NT2/D1 (cell line): ENCODE data around the gene OR1L6.

Source experiments
- DNase-seq: peaks from one replicate; pipeline ENCODE4 v3.0.0-alpha.2; 2011; ENCODE audit warnings: low read depth, low spot score
- H3K27me3 ChIP-seq: 2 replicates; pipeline ENCODE4 v1.6.0; 2011; ENCODE audit warnings: mild to moderate bottlenecking; ENCODE audit not compliant: insufficient read length, insufficient read depth
- H3K36me3 ChIP-seq: 2 replicates; pipeline ENCODE4 v1.6.1; 2011; ENCODE audit warnings: mild to moderate bottlenecking, low read length, mixed read lengths; ENCODE audit not compliant: insufficient read depth, insufficient read length
- H3K4me1 ChIP-seq: 2 replicates; pipeline ENCODE4 v1.5.1; 2011; ENCODE audit not compliant: insufficient read depth, insufficient read length
- H3K4me3 ChIP-seq: 2 replicates; pipeline ENCODE4 v1.5.1; 2011; ENCODE audit warnings: low read depth; ENCODE audit not compliant: insufficient read length
- H3K9ac ChIP-seq: 2 replicates; pipeline ENCODE4 v1.6.0; 2011; ENCODE audit warnings: low read depth; ENCODE audit not compliant: insufficient read length
- H3K9me3 ChIP-seq: 2 replicates; pipeline ENCODE4 v1.5.1; 2011; ENCODE audit warnings: mild to moderate bottlenecking, low read length; ENCODE audit not compliant: insufficient read depth
- SUZ12 ChIP-seq: IDR thresholded peaks from 2 replicates; pipeline ENCODE4 v1.6.1; 2011; ENCODE audit not compliant: insufficient read length, insufficient read depth; ENCODE audit errors: extremely low read depth
- YY1 ChIP-seq: IDR thresholded peaks from 2 replicates; pipeline ENCODE4 v1.6.1; 2011; ENCODE audit not compliant: insufficient read length, insufficient read depth
- ZNF274 ChIP-seq: IDR thresholded peaks from 2 replicates; pipeline ENCODE4 v1.6.1; 2011; ENCODE audit warnings: mild to moderate bottlenecking, low read depth, low read length

The OR1L6 gene

DNA sequence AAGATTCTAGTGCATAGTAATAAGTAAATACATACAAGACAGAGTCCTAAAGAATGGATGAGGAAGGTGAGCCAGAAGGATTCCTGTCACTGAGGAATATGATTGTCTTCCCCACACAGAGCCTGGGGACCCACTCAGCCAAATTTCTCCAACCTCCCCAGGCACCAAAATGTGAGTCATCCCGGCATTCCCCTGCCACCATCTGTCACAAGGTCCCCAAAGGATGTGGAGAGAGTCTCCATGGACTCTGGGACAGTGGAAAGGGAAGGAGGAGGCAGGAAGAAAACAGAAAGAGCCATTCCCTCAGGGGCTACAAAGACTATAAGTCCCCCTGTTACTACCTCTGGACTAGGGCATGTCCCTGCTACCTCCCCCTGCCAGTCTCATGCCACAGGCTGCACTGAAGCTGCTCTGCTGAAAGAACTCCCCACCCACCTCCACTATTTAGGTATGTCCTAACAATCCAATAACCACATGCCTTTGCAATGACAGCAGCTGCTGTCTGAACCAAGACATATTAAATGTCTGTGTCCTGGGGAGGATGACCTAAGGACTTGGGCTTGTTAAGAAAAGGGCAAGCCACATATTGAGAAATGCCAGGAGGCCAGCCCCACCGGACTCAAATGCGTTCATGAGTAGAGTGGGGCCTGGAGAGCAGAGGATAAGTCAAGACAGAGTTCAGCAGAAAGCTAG, 36.0 kb downstream of the OR1L6 start:
- TF ChIP-seq SUZ12 (no peak), YY1 (no peak), ZNF274 (no peak)
- DNase-seq, result no peak
- H3K36me3 ChIP-seq, result no peaks in the 10 kb centered on the region

GRCh38 chr9:122779181-122779580, 37.1 kb downstream of the OR1L6 start:
- Histone ChIP-seq H3K9me3 (no peaks in the 10 kb centered on the region), H3K27me3 (no peaks in the 10 kb centered on the region), H3K4me3 (no peak overlapping the region), H3K4me1 (no peaks in the 10 kb centered on the region), H3K9ac (no peak overlapping the region), H3K36me3 (no peaks in the 10 kb centered on the region)
- no peak for TF ChIP-seq SUZ12
- no peak for TF ChIP-seq ZNF274
- TF ChIP-seq YY1, result no peak
- no peak for DNase-seq

More for the DNA sequence above, 36.0 kb downstream of the OR1L6 start:
- H3K9me3 ChIP-seq, result no peaks in the 10 kb centered on the region
- H3K9ac ChIP-seq, result no peak overlapping the region
- no peaks in the 10 kb centered on the region for H3K4me1 ChIP-seq
- H3K27me3 ChIP-seq, result no peaks in the 10 kb centered on the region
- no peak overlapping the region for H3K4me3 ChIP-seq

DNA sequence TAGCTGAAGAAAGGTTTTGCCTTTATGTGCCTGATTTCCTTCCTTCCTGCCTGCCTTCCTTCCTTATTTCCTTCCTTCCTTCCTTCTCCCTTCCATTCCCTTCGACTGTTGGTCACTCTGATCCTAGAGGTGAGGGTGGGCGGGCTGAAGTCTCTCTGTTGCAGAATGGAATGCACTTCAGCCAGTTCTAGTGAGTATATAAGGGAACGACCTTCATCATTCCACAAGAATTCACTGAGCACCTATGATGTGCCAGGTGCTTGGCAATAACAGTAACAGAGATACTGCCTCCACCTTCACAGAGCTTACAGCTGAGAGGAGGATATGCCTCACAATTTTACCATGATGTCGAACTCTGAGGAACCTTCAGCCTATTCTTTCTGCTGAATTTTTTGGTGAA, 37.9 kb downstream of the OR1L6 start:
- H3K9ac ChIP-seq, result no peak overlapping the region
- H3K4me3 ChIP-seq, result no peak overlapping the region
- no peaks in the 10 kb centered on the region for H3K4me1 ChIP-seq
- no peaks in the 10 kb centered on the region for H3K36me3 ChIP-seq
- no peak for DNase-seq
- no peaks in the 10 kb centered on the region for H3K27me3 ChIP-seq
- no peak for TF ChIP-seq ZNF274
- no peak for TF ChIP-seq YY1
- no peak for TF ChIP-seq SUZ12
- H3K9me3 ChIP-seq, result no peaks in the 10 kb centered on the region

GRCh38 chr9:122781671-122782070, 39.6 kb downstream of the OR1L6 start:
- Histone ChIP-seq H3K4me1 (no peaks in the 10 kb centered on the region), H3K9me3 (no peaks in the 10 kb centered on the region), H3K27me3 (no peaks in the 10 kb centered on the region), H3K36me3 (no peaks in the 10 kb centered on the region), H3K4me3 (no peak overlapping the region), H3K9ac (no peak overlapping the region)
- DNase-seq, result no peak
- TF ChIP-seq YY1 (no peak), SUZ12 (no peak), ZNF274 (no peak)

- no peaks in the 10 kb centered on the region for H3K36me3 ChIP-seq
- H3K4me1 ChIP-seq, result no peaks in the 10 kb centered on the region
- TF ChIP-seq SUZ12 (no peak), YY1 (no peak)
- no peak overlapping the region for H3K4me3 ChIP-seq
- H3K27me3 ChIP-seq, result no peaks in the 10 kb centered on the region
- no peak for DNase-seq
- H3K9ac ChIP-seq, result no peak overlapping the region
- no peaks in the 10 kb centered on the region for H3K9me3 ChIP-seq
These were observed 43.2 kb downstream of the OR1L6 start for GRCh38 chr9:122785269-122785668.

GRCh38 chr9:122786338-122786737, 44.2 kb downstream of the OR1L6 start:
- Histone ChIP-seq H3K9ac (no peak overlapping the region), H3K27me3 (no peaks in the 10 kb centered on the region), H3K9me3 (no peaks in the 10 kb centered on the region), H3K4me1 (no peaks in the 10 kb centered on the region), H3K36me3 (no peaks in the 10 kb centered on the region), H3K4me3 (no peak overlapping the region)
- DNase-seq, result no peak
- TF ChIP-seq YY1 (no peak), ZNF274 (no peak), SUZ12 (no peak)

- H3K4me3 ChIP-seq, result no peak within 1 kb of the TSS
- H3K4me1 ChIP-seq, result no peaks in the 10 kb centered on the region
- H3K36me3 ChIP-seq, result no peaks in the 10 kb centered on the region
- DNase-seq, result no peak
- no peak within 1 kb of the TSS for H3K9ac ChIP-seq
- H3K27me3 ChIP-seq, result no peaks in the 10 kb centered on the region
- no peaks in the 10 kb centered on the region for H3K9me3 ChIP-seq
- TF ChIP-seq ZNF274 (no peak), YY1 (no peak), SUZ12 (no peak)
These were observed 46.7 kb downstream of the OR1L6 start, which contains the start of gene OR5C1 for GRCh38 chr9:122788831-122789230. Gene OR5C1, plus strand, starts transcription at chr9:122788933. Its CDS starts 0 bp downstream, at chr9:122788933.
